ENCODE results near the gene AGBL4. TPM values are rescaled to one million over a fixed set of nuclear protein-coding genes. Genes with fewer than 3 reads are reported as not detected.

The AGBL4 gene
- total RNA-seq, 1 donor from 2014 or later, result not detected

- Histone ChIP-seq H3K4me3 (no peak overlapping the region), H3K4me1 (no peaks in the 10 kb centered on the region), H3K27me3 (no peaks in the 10 kb centered on the region), H3K27ac (no peak overlapping the region), H3K36me3 (no peaks in the 10 kb centered on the region), H3K9me3 (no peaks in the 10 kb centered on the region)
- intact Hi-C loops (cut with DNase I), result no loop called here
- TF ChIP-seq CTCF (IDR thresholded peaks at IDR 0.05), result no peak
- no peak for DNase-seq (ENCODE audit: low spot score in 2 of 2)
Measured at GRCh38 chr1:48996311-48996710, 1027.4 kb downstream of the AGBL4 start.

GRCh38 chr1:48988633-48989197, 1035.0 kb downstream of the AGBL4 start:
- Histone ChIP-seq H3K9me3 (no peaks in the 10 kb centered on the region), H3K36me3 (no peaks in the 10 kb centered on the region), H3K27me3 (no peaks in the 10 kb centered on the region), H3K4me3 (no peak overlapping the region), H3K27ac (no peak overlapping the region), H3K4me1 (no peaks in the 10 kb centered on the region)
- intact Hi-C loops (cut with DNase I), result no loop called here
- no peak for TF ChIP-seq CTCF (IDR thresholded peaks at IDR 0.05)
- no peak for DNase-seq (ENCODE audit: low spot score in 2 of 2)

GRCh38 chr1:48979940-48980339, 1043.8 kb downstream of the AGBL4 start:
- no peak overlapping the region for H3K4me3 ChIP-seq

GRCh38 chr1:48978413-48978812, 1045.3 kb downstream of the AGBL4 start:
- no peak overlapping the region for H3K4me3 ChIP-seq
- intact Hi-C loops (cut with DNase I), result no loop called here
- no peak overlapping the region for H3K27ac ChIP-seq
- H3K9me3 ChIP-seq, result no peaks in the 10 kb centered on the region
- no peaks in the 10 kb centered on the region for H3K4me1 ChIP-seq
- TF ChIP-seq CTCF (IDR thresholded peaks at IDR 0.05), result no peak
- no peaks in the 10 kb centered on the region for H3K27me3 ChIP-seq
- H3K36me3 ChIP-seq, result no peaks in the 10 kb centered on the region
- DNase-seq (ENCODE audit: low spot score in 2 of 2), result no peak

More at GRCh38 chr1:48979940-48980339, 1043.8 kb downstream of the AGBL4 start:
- Histone ChIP-seq H3K36me3 (no peaks in the 10 kb centered on the region), H3K4me1 (no peaks in the 10 kb centered on the region), H3K27ac (no peak overlapping the region), H3K9me3 (no peaks in the 10 kb centered on the region), H3K27me3 (no peaks in the 10 kb centered on the region)
- DNase-seq (ENCODE audit: low spot score in 2 of 2), result no peak
- intact Hi-C loops (cut with DNase I), result no loop called here
- no peak for TF ChIP-seq CTCF (IDR thresholded peaks at IDR 0.05)

- no peaks in the 10 kb centered on the region for H3K27me3 ChIP-seq
- no peaks in the 10 kb centered on the region for H3K9me3 ChIP-seq
- no peak overlapping the region for H3K27ac ChIP-seq
- no peaks in the 10 kb centered on the region for H3K4me1 ChIP-seq
- H3K36me3 ChIP-seq, result no peaks in the 10 kb centered on the region
- no peak overlapping the region for H3K4me3 ChIP-seq
- intact Hi-C loops (cut with DNase I), result no loop called here
- no peak for DNase-seq (ENCODE audit: low spot score in 2 of 2)
- TF ChIP-seq CTCF (IDR thresholded peaks at IDR 0.05), result no peak
Measured at GRCh38 chr1:48977273-48977672, 1046.5 kb downstream of the AGBL4 start.

- Histone ChIP-seq H3K9me3 (no peaks in the 10 kb centered on the region), H3K27me3 (no peaks in the 10 kb centered on the region), H3K4me3 (no peak overlapping the region), H3K36me3 (no peaks in the 10 kb centered on the region), H3K27ac (no peak overlapping the region), H3K4me1 (no peaks in the 10 kb centered on the region)
- DNase-seq (ENCODE audit: low spot score in 2 of 2), result no peak
- TF ChIP-seq CTCF (IDR thresholded peaks at IDR 0.05), result no peak
- intact Hi-C loops (cut with DNase I), result no loop called here
Measured at GRCh38 chr1:48969971-48970370, 1053.8 kb downstream of the AGBL4 start.
